Endothelial cell of umbilical vein (primary cell): ENCODE data around the gene ARHGDIA. TPM values are rescaled to one million over a fixed set of nuclear protein-coding genes. Genes with fewer than 3 reads are reported as not detected.
A peak's percentile ranks its signal among the peaks of the same experiment; 100 is the strongest.

Source experiments
- BruUV-seq: library from RNA; stranded (reverse); fragments of 400-500 nt; replicated peaks from 2 replicates; lab custom pipeline; 2021; lab: Mats Ljungman, UMichigan
- CTCF ChIA-PET: fragments of 300-600, 350-600 bp; sonication (Branson Sonifier 250); formaldehyde crosslinking; loops from one replicate; lab custom pipeline; 2021; ENCODE audit warnings: antibody characterized with exemption, inconsistent platforms; lab: Charles Lee
- POLR2A ChIA-PET: fragments of 300-600, 350-600 bp; sonication (Branson Sonifier 250); formaldehyde crosslinking; loops from one replicate; lab custom pipeline; 2021; ENCODE audit warnings: antibody characterized with exemption, inconsistent platforms; lab: Charles Lee
- DNase-seq: peaks from one replicate; pipeline ENCODE4 v3.0.0-alpha.2; 2011; ENCODE audit warnings: low read depth, low spot score
- FAIRE-seq: peaks from 2 replicates; lab custom pipeline; 2011; peaks lifted over from hg19 to GRCh38; lab: Jason Lieb, UNC
- H2AFZ ChIP-seq: 2 replicates; pipeline ENCODE4 v1.6.0; 2012; ENCODE audit warnings: low read depth, low read length, control low read depth, inconsistent platforms
- H3K27ac ChIP-seq: 2 replicates; pipeline ENCODE4 v1.5.1; 2011; ENCODE audit warnings: low read depth, mild to moderate bottlenecking, control low read depth, low read length, moderate library complexity; ENCODE audit not compliant: insufficient read depth
- H3K27me3 ChIP-seq, 2 experiments: 2 replicates each; pipeline versions ENCODE4 v1.6.0 to v1.6.1; 2011; ENCODE audit warnings: low read length in 2 of 2, mixed read lengths in 1 of 2; ENCODE audit not compliant: control insufficient read depth in 2 of 2, insufficient read depth in 2 of 2
- H3K36me3 ChIP-seq, 2 experiments: 2 replicates in 1 of 2; 3 replicates in 1 of 2; pipeline ENCODE4 v1.5.1; 2011; ENCODE audit warnings: low read length in 2 of 2, mild to moderate bottlenecking in 1 of 2, moderate library complexity in 1 of 2; ENCODE audit not compliant: control insufficient read depth in 2 of 2, insufficient read depth in 2 of 2; ENCODE audit errors: extremely low read depth in 1 of 2
- H3K4me1 ChIP-seq: 3 replicates; pipeline ENCODE4 v1.5.1; 2011; ENCODE audit warnings: mild to moderate bottlenecking, low read length; ENCODE audit not compliant: control insufficient read depth, insufficient read depth; ENCODE audit errors: extremely low read depth
- H3K4me2 ChIP-seq: 2 replicates; pipeline ENCODE4 v1.6.1; 2011; ENCODE audit warnings: low read length, control low read depth, mixed read lengths; ENCODE audit not compliant: insufficient read depth
- H3K4me3 ChIP-seq, 3 experiments: fragments of 200-600 bp in 1 of 3; sonication (generic), shearing (Covaris generic) in 1 of 3; replicated peaks in 1 of 3; 2 replicates each; pipeline ENCODE4 v1.5.1; 2011 to 2016; ENCODE audit warnings: control low read depth in 3 of 3, low read length in 3 of 3, mild to moderate bottlenecking in 2 of 3, inconsistent platforms in 1 of 3, low read depth in 1 of 3, moderate library complexity in 1 of 3; ENCODE audit not compliant: insufficient read depth in 1 of 3
- H3K79me2 ChIP-seq: 2 replicates; pipeline ENCODE4 v1.6.0; 2012; ENCODE audit warnings: low read length, inconsistent platforms; ENCODE audit not compliant: control insufficient read depth, insufficient read depth
- H3K9ac ChIP-seq: replicated peaks from 2 replicates; pipeline ENCODE3; 2011; ENCODE audit warnings: low read length, control low read depth; ENCODE audit not compliant: insufficient read depth; ENCODE audit errors: extremely low read depth
- H3K9me1 ChIP-seq: replicated peaks from 3 replicates; pipeline ENCODE4 v1.6.0; 2011; ENCODE audit warnings: mild to moderate bottlenecking, low read length; ENCODE audit not compliant: control insufficient read depth, insufficient read depth; ENCODE audit errors: extremely low read depth
- H3K9me3 ChIP-seq: replicated peaks from 2 replicates; pipeline ENCODE4 v1.5.1; 2012; ENCODE audit warnings: low read length, inconsistent platforms; ENCODE audit not compliant: control insufficient read depth, insufficient read depth
- H4K20me1 ChIP-seq: replicated peaks from 2 replicates; pipeline ENCODE3; 2011; ENCODE audit warnings: mild to moderate bottlenecking, low read length; ENCODE audit not compliant: control insufficient read depth, insufficient read depth; ENCODE audit errors: extremely low read depth
- CTCF ChIP-seq, 2 donors: IDR thresholded peaks; 1 replicate in 1 of 2; 2 replicates in 1 of 2; pipeline ENCODE4 v1.5.1; 2011; ENCODE audit warnings: low read length in 2 of 2, mild to moderate bottlenecking in 2 of 2, moderate library complexity in 2 of 2, control low read depth in 1 of 2, inconsistent platforms in 1 of 2, low read depth in 1 of 2; ENCODE audit not compliant: insufficient read depth in 1 of 2; ENCODE audit errors: extremely low read depth in 1 of 2
- EZH2 ChIP-seq: IDR thresholded peaks from 2 replicates; pipeline ENCODE4 v1.6.1; 2012; ENCODE audit warnings: borderline replicate concordance, low read depth, mild to moderate bottlenecking, moderate library complexity, low read length, inconsistent platforms; ENCODE audit not compliant: severe bottlenecking
- FOS ChIP-seq: IDR thresholded peaks from 2 replicates; pipeline ENCODE4 v1.6.1; 2011; ENCODE audit warnings: mild to moderate bottlenecking, low read length, moderate library complexity, borderline replicate concordance; ENCODE audit not compliant: insufficient read depth
- GATA2 ChIP-seq: IDR thresholded peaks from 2 replicates; pipeline ENCODE4 v1.7.0; 2011; ENCODE audit warnings: low read depth, mild to moderate bottlenecking, moderate library complexity, mixed read lengths, low read length; ENCODE audit not compliant: insufficient read length, insufficient read depth
- JUN ChIP-seq: IDR thresholded peaks from 2 replicates; pipeline ENCODE4 v1.6.1; 2011; ENCODE audit warnings: borderline replicate concordance, low read depth; ENCODE audit not compliant: insufficient read length, insufficient read depth
- MYC ChIP-seq: IDR thresholded peaks from one replicate; pipeline ENCODE4 v1.6.1; 2011; ENCODE audit warnings: mild to moderate bottlenecking, low read depth, low read length
- POLR2AphosphoS5 ChIP-seq: IDR thresholded peaks from 2 replicates; pipeline ENCODE4 v1.6.1; 2012; ENCODE audit warnings: low read depth, mild to moderate bottlenecking, control low read depth, low read length, moderate library complexity; ENCODE audit not compliant: insufficient read depth
- dilution Hi-C: fragments of 300-500 bp; cut with MboI; formaldehyde crosslinking; loops from one replicate; pipeline ENCODE4 v1.15.0; 2019; ENCODE audit warnings: low sequenced_read_pairs; ENCODE audit not compliant: extremely low pct_ligation_motif_present
- intact Hi-C: fragments of 100-400 bp; cut with micrococcal nuclease; formaldehyde crosslinking; loops from one replicate; pipeline ENCODE4 v1.10.0; 2022
- polyA plus RNA-seq, 4 experiments: library from polyadenylated mRNA; depleted of rRNA in 3 of 4; stranded (reverse) in 3 of 4; unstranded in 1 of 4; fragments of >200 nt; gene quantifications; 2 replicates each; pipeline versions ENCODE4 v1.2.1 to v1.2.3, GENCODE V29; 2011 to 2012; ENCODE audit warnings: missing spikeins in 1 of 4
- total RNA-seq: library from RNA; stranded (reverse); gene quantifications from 2 replicates; pipeline ENCODE4 v1.2.3, GENCODE V29; 2021
- TF ChIP-seq, protein P1 (sequence below): IDR thresholded peaks from 2 replicates; pipeline ENCODE4 v1.6.1; 2011; ENCODE audit not compliant: insufficient read depth, insufficient read length

The ARHGDIA gene
- total and polyA plus RNA-seq, 2 donors (not counting 3 experiments of a cell fraction or from before 2014, with no cell fraction given), result 358 to 645 TPM

GRCh38 chr17:81902023-81902652, 31.0 kb upstream of the ARHGDIA start, which contains the start of gene NPB:
Gene NPB (plus strand): TSS chr17:81902238. CDS start chr17:81902278, 40 bp downstream.
- Histone ChIP-seq H3K9me1 (no peaks in the 10 kb centered on the region), H3K27me3 (no peaks in the 10 kb centered on the region), H3K27ac (no peak within 1 kb of the TSS), H3K4me1 (peaks cover 3% of the 10 kb centered on the region), H4K20me1 (no peaks in the 10 kb centered on the region), H3K79me2 (no peaks in the 10 kb centered on the region), H3K4me2 (peak within 1 kb of the TSS; percentile 43), H3K4me3 (peak within 1 kb of the TSS in 1 of 3 experiments; percentile 12), H3K9ac (no peak within 1 kb of the TSS), H3K36me3 (peaks cover 2 to 8% of the 10 kb centered on the region in 2 experiments), H3K9me3 (no peaks in the 10 kb centered on the region), H2AFZ (no peak within 1 kb of the TSS)
- ChIA-PET CTCF (interaction anchor here (0.7 kb wide), 2 partner anchors 10 to 128 kb away, joined by 3 read pairs; no protein-coding TSS in a partner anchor), POLR2A (no interaction called here)
- FAIRE-seq (no peak), DNase-seq (no peak)
- intact Hi-C loops, result no loop called here
- TF ChIP-seq, protein P1, sequence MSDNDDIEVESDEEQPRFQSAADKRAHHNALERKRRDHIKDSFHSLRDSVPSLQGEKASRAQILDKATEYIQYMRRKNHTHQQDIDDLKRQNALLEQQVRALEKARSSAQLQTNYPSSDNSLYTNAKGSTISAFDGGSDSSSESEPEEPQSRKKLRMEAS, result no peak
- TF ChIP-seq JUN (no peak), FOS (no peak), MYC (no peak), EZH2 (peak; percentile 69), GATA2 (no peak), CTCF (IDR thresholded peaks at IDR 0.05; ENCODE audit: extremely low read depth in 1 of 2, insufficient read depth in 1 of 2, low read depth in 1 of 2, low read length in 2 of 2) (no peak), POLR2AphosphoS5 (no peak)
- dilution Hi-C loops, result no loop called here
- BruUV-seq, result no TSS peak
